D721Med (cell line): ENCODE data around the gene UBE2QL1.

Experiments
- DNase-seq: peaks from one replicate; pipeline ENCODE4 v3.0.0; 2011; ENCODE audit warnings: low spot score; ENCODE audit not compliant: insufficient read length
- FAIRE-seq: peaks from 2 replicates; lab custom pipeline; 2011; peaks lifted over from hg19 to GRCh38; lab: Jason Lieb, UNC
- TF ChIP-seq, protein P1 (sequence below): IDR thresholded peaks from 2 replicates; pipeline ENCODE4 v1.5.1; 2012; ENCODE audit warnings: mild to moderate bottlenecking, control low read depth; ENCODE audit not compliant: insufficient read depth; ENCODE audit errors: missing control alignments

The UBE2QL1 gene

GRCh38 chr5:6486074-6486473 lies 37.4 kb downstream of the UBE2QL1 start:
- no peak for DNase-seq
- TF ChIP-seq, protein P1, sequence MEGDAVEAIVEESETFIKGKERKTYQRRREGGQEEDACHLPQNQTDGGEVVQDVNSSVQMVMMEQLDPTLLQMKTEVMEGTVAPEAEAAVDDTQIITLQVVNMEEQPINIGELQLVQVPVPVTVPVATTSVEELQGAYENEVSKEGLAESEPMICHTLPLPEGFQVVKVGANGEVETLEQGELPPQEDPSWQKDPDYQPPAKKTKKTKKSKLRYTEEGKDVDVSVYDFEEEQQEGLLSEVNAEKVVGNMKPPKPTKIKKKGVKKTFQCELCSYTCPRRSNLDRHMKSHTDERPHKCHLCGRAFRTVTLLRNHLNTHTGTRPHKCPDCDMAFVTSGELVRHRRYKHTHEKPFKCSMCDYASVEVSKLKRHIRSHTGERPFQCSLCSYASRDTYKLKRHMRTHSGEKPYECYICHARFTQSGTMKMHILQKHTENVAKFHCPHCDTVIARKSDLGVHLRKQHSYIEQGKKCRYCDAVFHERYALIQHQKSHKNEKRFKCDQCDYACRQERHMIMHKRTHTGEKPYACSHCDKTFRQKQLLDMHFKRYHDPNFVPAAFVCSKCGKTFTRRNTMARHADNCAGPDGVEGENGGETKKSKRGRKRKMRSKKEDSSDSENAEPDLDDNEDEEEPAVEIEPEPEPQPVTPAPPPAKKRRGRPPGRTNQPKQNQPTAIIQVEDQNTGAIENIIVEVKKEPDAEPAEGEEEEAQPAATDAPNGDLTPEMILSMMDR = no peak
- FAIRE-seq = no peak

DNA sequence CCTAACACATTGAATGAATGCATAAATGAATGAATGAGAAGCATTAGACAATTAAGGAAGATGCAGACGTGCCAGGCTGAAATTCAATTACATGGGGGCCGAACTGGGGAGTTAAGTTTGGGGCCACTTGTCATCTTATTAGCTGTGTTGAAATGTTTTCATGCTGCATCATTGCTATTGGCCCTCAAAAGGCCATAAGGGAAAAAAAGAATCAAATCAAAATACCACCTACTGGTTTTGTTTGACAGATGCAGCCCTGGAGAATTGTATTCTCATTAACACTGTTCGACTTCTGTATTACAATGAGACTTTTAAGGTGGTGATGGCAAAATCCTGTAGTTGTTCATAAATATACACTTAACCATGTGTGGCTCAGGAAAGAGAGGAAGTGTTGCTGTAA lies 38.4 kb downstream of the UBE2QL1 start:
- FAIRE-seq = no peak
- no peak for DNase-seq
- TF ChIP-seq, protein P1 = no peak

- TF ChIP-seq, protein P1 = no peak
- FAIRE-seq (no peak), DNase-seq (no peak)
Measured at GRCh38 chr5:6488021-6488420, 39.4 kb downstream of the UBE2QL1 start.

- FAIRE-seq (no peak), DNase-seq (no peak)
- TF ChIP-seq, protein P1 = no peak
Measured at GRCh38 chr5:6489643-6490185, 41.1 kb downstream of the UBE2QL1 start.

DNA sequence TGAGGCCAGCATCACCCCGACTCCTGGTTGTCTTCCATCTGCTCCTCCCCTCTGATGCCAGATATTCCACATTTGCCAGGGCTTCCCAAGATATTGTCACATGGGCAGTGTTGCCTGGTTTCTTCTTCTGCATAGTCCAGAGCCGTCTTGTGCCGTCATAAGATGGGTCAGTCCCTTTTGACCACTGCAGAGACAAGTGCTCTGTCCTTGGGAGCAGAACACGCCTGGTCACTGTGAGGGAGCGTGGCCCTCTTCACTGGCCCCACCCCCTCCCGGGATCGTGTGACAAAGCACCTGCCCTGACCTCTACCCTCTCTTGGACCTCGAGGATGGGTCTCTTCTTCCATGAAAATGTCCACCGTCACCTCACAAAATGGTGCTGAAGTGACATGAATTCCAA lies 41.6 kb downstream of the UBE2QL1 start:
- no peak for DNase-seq
- TF ChIP-seq, protein P1 = no peak
- FAIRE-seq = no peak

GRCh38 chr5:6490693-6491092 lies 42.0 kb downstream of the UBE2QL1 start:
- FAIRE-seq (no peak), DNase-seq (no peak)
- TF ChIP-seq, protein P1 = no peak

DNA sequence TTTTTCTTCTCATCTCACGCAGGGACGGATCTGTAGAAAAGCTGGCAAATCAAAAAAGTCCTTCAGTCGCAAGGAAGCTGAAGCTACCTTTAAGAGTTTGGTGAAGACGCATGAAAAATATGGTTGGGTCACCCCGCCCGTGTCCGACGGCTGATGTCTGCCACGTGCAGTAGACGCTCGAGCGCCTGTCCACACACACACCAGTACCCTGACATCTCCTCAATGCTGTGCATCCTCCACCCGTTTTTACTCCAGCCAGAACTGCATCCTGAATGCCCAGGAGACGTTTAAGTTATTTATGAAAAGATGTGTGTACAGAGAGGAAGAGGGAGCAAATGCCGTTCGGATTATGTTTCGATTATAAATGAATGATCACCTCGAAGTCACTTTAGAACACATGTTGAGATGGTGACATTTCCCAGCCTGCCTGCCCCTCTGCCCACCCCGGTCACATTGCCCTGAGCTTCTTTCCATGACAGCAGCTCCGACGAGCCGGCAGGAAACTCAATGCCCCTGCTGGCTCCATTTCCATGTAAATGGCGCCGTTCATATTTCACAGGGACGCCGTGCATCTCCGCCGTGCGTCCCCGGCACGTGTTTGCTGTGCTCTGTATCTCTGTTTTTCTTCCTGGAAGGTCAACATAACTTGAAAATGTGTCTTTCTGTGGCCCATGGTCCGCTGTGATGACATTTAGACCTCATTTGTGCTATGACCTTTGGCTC lies 42.7 kb downstream of the UBE2QL1 start:
- no peak for FAIRE-seq

More for the DNA sequence above, 42.7 kb downstream of the UBE2QL1 start:
- DNase-seq = no peak
- TF ChIP-seq, protein P1 = no peak
